ENCODE measurements around the gene ICOSLG.
"Not testable (repeated sequence)": the region's sequence is repeated elsewhere in the genome, so short reads cannot be mapped to it uniquely, and the experiment has no call there.

ICOSLG gene, protein sequence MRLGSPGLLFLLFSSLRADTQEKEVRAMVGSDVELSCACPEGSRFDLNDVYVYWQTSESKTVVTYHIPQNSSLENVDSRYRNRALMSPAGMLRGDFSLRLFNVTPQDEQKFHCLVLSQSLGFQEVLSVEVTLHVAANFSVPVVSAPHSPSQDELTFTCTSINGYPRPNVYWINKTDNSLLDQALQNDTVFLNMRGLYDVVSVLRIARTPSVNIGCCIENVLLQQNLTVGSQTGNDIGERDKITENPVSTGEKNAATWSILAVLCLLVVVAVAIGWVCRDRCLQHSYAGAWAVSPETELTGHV

DNA sequence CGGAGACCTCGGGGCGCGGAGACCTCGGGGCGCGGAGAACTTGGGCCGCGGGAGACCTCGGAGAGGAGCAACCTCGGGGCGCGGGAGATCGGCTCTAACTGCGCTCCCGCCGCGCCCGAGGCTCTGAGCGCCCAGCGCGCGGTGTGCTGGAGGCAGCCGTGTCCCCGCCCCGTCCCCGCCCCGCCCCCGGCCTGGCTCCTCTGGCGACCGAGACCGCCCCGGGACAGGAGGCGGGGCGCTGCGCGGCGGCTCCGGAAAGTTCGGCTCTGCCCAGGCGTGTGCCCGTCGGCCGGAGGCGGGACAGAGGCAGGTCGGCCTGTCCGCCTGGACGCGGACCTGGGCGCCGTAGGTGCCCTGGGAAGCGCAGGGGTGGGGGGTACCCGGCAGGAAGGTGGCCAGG lies at the start of gene ICOSLG:
Gene ICOSLG (minus strand): TSS at position 102 of the 400 bp plus-strand sequence. CDS start 126 bp downstream, outside the sequence.
- not testable (repeated sequence) for DNase-seq (ENCODE audit: low spot score)

DNA sequence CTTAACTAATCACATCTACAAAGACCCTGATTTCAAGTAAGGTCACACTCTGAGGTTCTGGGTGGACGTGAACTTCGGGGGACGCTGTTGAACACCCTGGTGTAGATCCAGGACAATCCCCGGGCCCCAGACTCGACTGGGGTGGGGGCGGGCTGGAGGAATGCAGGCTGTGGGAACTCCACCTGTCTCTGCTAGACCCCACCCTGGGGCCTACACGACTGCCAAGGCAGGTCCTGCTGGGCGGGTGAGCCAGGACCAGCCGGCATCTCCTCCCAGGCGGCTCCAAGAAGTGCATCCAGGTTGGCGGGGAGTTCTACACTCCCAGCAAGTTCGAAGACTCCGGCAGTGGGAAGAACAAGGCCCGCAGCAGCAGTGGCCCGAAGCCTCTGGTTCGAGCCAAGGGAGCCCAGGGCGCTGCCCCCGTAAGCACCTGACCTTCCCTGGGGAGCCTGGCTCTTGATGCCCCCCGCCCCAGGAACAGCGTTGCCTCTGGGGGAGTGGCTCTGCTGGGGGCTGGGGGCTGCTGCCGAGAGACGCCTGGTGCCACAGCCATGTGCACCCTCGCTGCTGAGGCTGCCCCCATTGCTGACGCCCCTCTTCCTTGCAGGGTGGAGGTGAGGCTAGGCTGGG lies 48.8 kb upstream of the ICOSLG start:
- DNase-seq (ENCODE audit: low spot score): no peak

DNA sequence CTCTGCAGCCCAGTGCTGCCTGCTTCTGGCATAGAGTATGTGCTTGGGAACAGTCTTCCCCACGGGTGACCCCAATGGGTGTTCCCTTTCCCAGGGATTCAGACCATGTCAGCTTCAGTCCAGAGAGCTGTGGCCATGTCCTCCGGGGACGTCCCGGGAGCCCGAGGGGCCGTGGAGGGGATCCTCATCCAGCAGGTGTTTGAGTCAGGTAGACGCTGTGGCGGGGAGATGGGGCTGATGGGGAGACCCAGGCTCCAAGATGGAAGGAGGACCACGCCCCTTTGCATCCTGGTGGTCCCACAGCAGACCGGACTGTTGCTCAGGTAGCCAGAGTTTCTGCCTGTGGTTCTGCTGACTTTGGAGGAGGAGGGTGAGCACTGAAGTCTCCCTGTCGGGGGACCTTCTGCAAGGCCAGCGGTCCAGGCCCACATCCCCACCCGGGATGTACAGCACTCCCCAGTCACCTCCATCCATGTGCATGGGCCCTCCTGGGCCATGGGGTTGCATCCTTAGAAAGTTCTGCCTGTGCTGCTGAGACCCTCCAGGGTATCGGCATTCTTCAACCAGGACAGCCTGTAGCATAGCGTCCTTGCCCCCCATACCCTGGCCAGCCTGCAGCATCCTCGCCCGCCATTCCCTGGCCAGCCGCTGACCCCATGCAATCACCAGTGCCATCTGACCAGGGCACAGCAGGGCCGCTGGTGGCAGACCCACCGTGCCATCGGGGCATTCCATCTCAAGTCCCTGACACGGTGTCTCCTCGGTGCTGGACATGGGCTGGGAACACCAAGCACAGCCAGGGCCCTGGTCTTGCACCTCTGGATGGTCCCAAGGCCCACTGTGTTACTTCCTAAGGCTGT lies 47.7 kb upstream of the ICOSLG start:
- no peak for DNase-seq (ENCODE audit: low spot score)

DNA sequence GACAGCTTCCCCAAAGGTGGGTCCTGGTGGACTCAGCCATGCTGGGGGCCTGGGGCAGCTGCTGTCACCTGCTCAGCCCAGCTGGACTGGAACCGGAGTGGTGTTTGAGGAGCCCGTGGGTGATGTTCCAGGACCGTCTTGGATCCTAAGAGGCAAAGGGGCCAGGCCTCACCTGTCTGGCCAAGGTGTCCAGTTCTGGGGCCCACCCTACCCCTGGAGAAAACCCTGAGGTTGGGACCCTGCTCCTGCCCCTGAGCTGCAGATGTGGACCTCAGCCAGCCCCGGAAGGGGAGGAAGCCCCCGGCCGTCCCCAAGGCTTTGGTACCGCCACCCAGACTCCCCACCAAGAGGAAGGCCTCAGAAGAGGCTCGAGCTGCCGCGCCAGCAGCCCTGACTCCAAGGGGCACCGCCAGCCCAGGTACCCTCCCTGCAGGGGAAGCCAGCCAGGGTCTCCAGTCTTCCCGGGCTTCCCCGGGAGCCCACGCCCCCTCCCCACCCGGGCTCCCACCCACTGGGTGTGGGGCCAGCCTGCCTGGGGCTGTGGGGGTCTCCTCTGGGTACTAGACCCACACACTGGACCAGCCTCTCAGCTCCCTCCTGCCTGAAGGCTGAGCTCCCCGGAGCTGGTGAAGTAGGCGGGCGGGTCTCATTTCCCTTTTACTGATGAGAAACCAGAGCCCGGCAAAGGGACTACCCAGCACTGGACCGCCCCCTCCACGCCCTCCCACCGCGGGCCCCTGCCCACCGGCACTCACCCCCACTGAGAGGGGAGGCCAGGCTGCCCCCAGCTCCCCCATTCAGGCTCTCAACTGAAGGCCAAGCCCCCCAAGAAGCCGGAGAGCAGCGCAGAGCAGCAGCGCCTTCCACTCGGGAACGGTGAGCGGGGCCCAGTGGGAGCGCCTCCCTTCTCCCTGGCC lies 46.2 kb upstream of the ICOSLG start:
- no peak for DNase-seq (ENCODE audit: low spot score)

DNA sequence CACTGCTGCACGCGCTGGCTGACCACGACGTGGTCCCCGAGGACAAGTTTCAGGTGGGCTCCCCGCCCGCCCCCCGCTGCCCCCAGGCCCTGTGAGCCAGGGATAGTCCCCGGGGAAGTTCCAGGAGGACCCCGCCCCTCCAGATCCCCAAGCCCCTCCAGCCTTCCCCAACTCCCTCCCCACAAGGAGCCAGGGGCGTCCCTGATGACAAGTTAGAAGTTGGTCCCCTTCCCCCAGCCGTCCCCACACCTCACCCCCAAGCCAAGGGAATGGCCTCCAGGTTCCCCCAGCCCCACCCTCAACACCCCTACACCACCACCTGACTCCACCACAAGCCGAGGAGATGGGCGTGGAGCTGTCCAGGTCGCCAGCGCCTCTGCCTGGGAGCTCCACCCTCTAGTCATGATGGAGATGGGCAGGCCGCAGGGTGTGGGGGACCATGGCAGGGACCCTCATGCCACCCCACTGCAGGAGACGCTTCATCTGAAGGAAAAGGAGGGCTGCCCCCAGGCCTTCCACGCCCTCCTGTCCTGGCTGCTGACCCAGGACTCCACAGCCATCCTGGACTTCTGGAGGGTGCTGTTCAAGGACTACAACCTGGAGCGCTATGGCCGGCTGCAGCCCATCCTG lies 45.5 kb upstream of the ICOSLG start:
- no peak for DNase-seq (ENCODE audit: low spot score)

DNA sequence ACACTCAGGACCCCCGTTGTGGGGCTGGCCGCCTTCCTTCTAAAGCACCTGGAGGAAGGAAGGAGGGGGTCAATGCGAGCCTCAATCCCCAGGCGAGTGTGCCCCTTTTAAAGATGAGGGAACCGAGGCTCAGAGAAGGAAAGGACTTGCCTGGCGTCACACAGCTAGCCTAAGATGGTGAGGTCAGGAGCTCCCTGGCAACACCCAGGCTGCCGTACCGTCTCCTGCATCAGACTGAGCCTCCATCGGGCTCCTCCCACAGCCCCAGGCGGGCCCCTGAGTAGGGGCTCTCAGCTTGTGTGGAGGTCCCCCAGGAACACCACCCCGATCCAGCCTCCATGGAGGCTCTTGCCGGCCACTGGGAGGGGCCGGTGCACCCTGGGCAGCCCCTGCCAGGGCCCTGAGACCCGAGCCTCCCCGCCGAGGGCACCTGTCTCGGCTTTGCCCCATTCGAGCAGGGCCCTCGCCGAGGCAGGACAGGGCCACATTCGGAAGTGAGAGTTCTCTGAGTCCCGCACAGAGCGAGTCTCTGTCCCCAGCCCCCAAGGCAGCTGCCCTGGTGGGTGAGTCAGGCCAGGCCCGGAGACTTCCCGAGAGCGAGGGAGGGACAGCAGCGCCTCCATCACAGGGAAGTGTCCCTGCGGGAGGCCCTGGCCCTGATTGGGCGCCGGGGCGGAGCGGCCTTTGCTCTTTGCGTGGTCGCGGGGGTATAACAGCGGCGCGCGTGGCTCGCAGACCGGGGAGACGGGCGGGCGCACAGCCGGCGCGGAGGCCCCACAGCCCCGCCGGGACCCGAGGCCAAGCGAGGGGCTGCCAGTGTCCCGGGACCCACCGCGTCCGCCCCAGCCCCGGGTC lies 44.6 kb upstream of the ICOSLG start, which contains the start of gene AIRE:
Gene AIRE (plus strand): TSS at position 739 of the 855 bp plus-strand sequence. CDS start 131 bp downstream, outside the sequence.
- no peak for DNase-seq (ENCODE audit: low spot score)

DNA sequence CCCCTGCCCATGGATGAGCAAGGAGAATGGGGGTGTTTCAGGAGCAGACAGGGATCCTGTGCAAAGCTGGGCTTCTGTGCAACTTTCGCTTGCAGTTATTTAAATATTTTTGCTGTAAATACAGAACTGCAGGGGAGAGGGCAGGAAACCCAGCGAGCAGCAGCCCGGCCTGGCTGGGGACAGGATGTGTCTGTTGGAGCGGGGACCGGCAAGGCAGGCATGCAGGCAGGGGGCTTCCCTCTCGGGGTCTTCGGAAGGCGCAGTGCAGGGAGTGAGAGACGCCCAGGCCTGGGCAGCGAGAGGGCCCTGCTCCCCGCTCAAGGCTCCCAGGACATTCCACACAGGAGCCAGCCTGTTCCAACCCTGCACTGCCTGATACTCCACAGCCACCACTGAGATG lies 43.2 kb upstream of the ICOSLG start:
- DNase-seq (ENCODE audit: low spot score): no peak

DNA sequence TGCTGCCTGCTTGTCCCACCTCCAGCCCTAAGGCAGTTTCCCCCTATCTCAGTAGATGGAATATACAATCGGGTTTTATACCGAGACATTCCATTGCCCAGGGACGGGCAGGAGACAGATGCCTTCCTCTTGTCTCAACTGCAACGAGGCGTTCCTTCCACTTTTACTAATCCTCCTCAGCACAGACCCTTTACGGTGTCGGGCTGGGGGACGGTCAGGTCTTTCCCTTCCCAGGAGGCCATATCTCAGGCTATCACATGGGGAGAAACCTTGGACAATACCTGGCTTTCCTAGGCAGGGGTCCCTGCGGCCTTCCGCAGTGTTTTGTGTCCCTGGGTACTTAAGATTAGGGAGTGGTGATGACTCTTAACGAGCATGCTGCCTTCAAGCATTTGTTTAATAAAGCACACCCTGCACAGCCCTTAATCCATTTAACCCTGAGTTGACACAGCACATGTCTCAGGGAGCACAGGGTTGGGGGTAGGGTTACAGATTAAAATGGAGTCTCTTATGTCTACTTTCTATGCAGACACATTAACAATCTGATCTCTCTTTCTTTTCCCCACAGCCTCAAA lies 42.6 kb upstream of the ICOSLG start:
- DNase-seq (ENCODE audit: low spot score): not testable (repeated sequence)

DNA sequence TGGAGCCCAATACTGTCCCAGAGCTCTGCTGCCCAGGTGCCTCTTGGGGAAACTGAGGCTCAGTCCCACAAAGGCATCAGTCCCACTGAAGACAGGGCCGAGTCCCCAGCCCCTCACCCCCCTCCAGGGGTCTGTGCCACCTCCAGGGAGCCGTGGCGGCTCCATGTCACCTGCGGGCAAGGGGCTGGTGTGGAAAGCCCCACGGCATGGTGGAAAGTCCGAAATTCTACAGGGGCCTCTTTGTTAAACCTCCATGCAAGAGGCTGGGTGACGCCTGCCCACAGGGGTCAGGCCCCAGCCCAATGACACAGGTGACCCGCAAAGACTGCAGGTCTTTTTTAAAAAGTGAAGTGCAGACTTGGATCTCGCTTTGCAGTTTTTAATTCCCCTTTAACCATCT lies 41.6 kb upstream of the ICOSLG start:
- DNase-seq (ENCODE audit: low spot score): no peak

DNA sequence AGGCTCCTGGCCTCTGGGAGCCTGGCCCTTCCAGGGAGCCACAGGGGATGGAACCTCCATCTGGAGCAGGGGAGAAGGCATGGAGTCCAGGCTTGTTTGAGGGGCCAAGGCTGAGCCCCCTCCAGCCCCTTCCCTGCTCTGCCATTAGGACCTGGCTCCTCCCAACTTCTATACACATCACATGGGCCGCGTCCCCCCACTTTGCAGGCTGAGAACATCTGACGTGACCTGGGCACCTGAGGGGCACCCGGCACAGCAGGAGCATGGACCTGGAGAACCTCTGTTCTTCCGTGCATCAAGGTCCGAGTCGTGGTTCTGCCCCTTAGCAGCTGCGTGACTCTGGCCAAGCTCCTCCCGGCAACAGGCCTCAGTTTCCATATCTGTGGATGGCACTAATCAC lies 41.1 kb upstream of the ICOSLG start:
- DNase-seq (ENCODE audit: low spot score): no peak

DNA sequence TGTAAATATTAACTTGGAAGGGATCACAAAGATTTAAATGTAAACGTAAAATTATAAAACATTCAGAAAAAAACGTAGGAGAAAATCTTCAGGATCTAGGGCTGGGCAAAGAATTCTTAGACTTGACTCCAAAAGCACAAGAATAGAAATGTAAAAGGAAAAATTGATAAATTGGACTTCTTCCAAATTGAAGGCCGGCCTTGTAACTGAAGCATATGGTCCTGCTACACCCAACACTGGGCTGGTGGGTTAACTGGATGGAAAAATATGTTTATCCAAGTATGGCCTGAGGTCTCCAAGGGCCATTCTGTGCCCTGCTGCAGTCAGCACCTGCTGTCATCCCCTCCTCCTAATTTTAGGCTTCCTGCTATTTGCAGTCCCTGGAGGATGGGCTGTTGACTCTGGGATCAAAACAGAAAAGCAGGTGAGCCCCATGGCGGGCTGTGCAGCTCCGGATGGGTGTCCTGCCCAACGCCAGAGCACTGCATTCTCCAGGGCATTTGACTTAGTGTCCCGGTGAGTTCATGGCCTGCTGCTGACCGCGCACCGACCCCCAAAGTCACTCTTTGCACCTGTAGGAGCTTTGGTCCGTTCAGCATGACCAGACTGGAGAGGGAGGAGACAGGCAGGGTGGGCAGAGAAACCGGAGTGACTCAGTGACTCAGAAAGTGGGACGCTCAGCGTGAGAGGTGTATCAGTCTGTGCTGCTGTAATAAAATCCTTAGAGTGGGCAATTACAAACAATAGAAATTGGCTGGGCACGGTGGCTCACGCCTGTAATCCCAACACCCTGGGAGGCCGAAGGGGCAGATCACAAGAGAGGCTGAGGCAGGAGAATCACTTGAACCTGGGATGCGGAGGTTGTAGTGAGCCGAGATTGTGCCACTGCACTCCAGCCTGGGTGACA lies 38.9 kb upstream of the ICOSLG start:
- DNase-seq (ENCODE audit: low spot score): no peak

DNA sequence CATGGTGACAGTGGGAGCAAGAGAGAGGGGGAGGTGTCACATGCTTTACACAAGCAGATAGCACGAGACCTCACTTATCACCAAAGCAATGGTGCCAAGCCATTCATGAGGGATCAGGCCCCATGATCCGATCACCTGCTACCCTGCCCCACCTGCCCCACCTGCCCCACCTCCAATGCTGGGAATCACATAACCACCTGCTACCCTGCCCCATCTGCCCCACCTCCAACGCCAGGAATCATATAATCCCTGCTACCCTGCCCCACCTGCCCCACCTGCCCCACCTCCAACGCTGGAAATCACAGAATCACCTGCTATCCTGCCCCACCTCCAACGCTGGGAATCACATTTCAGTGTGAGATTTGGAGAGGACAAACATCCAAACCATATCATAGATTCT lies 34.3 kb upstream of the ICOSLG start:
- DNase-seq (ENCODE audit: low spot score): no peak

DNA sequence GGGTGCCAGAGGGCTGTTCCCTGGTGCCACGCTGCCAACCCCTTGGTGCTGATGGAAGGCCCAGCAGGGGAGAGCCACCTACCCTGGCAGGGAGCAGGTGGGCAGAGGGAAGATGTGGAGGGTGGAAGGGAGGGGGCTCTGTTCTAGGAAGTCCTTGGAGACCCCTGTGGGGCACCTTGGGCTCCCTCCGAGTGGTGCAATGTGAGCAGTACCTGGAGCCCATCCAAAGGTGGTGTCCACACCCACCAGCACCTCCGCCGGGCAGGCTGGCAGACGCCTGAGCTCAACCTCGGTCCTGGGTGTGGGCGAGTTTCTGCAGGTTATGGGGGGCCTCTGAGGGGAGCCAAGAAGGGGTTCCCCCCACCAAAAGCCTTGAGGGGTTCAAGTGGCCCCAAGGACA lies 32.3 kb upstream of the ICOSLG start:
- DNase-seq (ENCODE audit: low spot score): no peak

DNA sequence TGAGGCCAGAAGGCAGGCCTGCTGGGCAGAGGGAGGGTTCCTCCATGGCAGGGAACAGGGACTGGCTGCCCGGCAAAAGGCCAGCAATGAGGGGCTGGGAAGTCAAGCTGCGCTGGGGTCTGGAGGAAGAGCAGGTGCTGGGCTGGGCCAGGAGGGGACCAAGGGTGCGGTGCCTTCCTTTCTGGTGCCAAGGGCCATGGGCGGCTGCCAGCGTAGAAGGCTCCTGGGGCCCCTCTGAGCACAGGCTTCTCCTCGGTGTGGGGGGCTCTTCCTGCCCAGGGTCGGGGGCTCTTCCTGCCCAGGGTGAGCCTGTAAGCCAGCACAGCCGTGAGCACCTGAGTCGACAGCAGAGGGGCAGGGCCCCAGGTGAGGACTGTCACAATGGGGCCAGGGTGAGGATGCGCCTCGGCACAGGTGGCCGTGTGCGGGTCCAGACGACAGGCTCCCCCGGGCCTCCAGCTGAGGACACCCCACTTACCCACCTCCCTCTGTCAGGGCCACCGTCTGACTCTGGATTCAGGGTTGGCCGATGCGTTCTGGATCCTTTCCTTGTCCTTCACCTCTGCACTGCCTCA lies 31.6 kb upstream of the ICOSLG start:
- no peak for DNase-seq (ENCODE audit: low spot score)

DNA sequence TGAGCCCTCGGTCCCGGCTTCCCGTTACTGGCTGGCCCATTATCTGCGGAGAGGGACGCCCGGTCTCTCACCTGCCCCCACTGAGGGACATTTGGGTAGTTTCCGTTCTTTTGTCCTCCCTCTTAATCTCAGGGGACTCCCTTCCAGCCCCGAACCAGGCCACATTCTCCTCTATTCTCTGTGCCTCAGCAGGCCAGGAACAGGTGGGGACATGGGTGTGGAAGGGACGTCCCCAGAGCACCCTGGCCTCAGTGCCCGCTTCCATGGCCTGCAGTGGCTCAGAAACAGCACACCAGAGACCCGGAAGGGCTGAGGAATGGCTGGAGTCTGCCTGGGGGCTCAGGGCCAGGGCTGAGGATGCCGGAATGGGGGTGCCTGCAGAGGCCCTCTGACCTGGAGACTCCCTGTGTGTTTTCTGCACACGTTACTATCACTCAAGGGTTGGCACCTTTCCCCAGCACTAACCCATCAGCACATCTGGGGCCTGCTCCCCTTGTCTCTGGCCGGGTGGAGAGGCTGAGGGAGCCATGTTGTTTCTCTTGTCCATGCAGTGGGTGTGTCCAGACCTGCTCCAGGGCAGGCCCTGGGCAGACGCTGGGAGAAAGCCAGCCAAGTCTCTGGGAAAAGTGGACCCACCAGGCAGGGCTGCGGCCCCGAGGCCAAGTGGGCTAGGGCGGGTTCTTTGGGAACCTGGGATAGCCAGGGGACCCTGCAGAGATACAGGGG lies 31.0 kb upstream of the ICOSLG start:
- DNase-seq (ENCODE audit: low spot score): no peak

DNA sequence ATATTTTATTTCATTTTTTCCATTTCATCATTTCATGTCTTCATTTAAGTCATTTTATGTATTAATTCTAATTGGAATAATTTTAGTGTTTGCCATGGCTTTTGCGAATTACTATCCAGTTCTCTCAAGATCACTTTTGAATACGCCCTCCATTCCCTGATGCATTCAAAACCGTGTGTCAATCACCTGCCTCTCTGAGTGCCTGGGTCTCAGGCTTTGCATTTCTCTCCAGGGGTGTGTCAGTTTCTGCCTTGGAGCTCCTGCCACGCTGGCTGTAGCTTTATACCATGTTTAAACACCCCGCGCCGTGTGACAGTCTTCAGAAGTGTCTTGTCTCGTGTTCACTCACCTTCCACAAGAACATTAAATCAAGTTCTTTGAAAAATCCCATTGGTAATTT lies 28.3 kb upstream of the ICOSLG start:
- no peak for DNase-seq (ENCODE audit: low spot score)

DNA sequence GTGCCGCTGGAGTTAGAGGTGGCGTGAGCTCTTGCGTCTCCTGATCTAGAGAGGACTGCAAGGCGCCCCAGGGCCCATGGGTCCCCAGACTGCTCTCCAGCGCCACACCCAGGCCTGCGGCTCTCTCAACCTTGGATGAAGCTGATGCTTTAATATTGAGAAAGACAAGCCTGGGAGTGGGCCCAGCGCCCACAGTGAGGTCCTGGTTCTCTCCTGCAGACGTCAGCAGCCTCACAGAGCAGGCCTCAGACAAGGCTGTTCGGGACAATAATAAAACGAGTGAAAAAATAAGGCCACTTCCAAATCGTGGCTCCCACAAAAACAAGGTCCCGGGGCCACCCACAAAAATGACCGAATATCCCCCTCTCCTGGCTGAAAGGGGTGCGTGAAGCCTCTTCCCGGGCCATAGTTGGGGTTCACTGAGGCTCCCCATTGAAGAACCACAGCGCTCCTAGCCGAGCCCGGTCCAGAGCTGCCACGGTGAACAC lies 27.0 kb upstream of the ICOSLG start:
- no peak for DNase-seq (ENCODE audit: low spot score)

Data from HuH-7.5 (cell line).